Uterus (tissue), 2 donors: ENCODE data around the gene CDH4.

Experiments used
- POLR2A ChIP-seq, 2 donors: fragments of 450-650 bp; IDR thresholded peaks; one replicate each; pipeline ENCODE4 v1.6.1; 2016; ENCODE audit warnings: antibody characterized with exemption in 2 of 2, mild to moderate bottlenecking in 1 of 2, moderate library complexity in 1 of 2
- TF ChIP-seq, protein P1 (sequence below), 4 experiments: fragments of 200-600 bp in 2 of 4; fragments of 450-650 bp in 2 of 4; sonication (generic) in 2 of 4; IDR thresholded peaks; one replicate each; pipeline ENCODE4 v1.5.1; 2016 to 2019; ENCODE audit warnings: antibody characterized with exemption in 4 of 4, mild to moderate bottlenecking in 2 of 4, moderate library complexity in 1 of 4

DNA sequence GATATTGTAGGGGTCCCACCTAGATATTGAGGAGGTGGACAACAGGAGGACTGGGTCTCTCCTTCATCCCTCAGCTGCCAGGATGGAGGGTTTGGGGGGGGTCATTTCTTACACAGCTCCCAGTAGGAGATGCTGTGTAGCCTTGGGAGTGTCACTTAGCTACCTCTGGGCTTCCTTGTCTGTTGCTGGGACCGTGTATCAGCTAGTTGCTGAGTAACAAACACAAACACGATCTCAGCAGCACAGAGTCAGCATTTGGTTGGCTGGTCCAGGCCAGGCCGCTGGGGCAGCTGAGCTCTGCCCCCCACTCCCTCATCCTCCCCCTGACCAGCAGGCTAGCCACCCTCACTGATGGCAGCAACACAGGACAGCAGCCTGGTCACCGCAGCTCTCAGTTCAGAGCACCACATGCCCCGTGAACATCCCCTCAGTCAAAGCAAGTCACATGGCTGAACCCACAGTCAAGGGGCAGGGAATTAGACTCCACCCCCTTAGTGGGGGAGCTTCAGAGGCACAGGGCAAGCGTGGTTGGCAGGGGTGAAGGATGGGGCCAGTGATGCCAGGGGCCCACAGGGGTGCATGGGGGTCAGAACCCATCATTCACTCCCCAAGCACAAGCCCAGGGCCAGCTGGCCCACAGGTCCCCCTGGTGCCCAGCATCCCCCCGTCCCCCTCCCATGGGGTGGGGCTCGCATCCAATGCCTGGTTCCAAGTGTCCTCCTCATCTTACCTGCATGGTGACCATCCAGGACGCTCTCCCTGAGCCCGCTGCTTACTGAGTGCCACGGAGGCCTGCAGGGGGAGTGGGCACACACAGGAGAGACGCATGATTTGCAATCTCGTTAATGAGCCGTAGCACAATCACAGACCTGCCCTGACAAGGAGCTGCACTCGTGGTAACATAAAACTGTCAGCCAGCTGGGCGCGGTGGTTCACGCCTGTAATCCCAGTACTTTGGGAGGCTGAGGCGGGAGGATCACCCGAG is 701.3 kb downstream of the CDH4 start:
- TF ChIP-seq, protein P1, sequence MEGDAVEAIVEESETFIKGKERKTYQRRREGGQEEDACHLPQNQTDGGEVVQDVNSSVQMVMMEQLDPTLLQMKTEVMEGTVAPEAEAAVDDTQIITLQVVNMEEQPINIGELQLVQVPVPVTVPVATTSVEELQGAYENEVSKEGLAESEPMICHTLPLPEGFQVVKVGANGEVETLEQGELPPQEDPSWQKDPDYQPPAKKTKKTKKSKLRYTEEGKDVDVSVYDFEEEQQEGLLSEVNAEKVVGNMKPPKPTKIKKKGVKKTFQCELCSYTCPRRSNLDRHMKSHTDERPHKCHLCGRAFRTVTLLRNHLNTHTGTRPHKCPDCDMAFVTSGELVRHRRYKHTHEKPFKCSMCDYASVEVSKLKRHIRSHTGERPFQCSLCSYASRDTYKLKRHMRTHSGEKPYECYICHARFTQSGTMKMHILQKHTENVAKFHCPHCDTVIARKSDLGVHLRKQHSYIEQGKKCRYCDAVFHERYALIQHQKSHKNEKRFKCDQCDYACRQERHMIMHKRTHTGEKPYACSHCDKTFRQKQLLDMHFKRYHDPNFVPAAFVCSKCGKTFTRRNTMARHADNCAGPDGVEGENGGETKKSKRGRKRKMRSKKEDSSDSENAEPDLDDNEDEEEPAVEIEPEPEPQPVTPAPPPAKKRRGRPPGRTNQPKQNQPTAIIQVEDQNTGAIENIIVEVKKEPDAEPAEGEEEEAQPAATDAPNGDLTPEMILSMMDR (IDR thresholded peaks at IDR 0.05) = no peak
- no peak for TF ChIP-seq POLR2A (IDR thresholded peaks at IDR 0.05)
